ENCODE results near the gene LRRTM3. TPM values are rescaled to one million over a fixed set of nuclear protein-coding genes. Genes with fewer than 3 reads are reported as not detected.

Gene LRRTM3
- total RNA-seq, 1 donor from 2014 or later = 4.6 TPM

DNA sequence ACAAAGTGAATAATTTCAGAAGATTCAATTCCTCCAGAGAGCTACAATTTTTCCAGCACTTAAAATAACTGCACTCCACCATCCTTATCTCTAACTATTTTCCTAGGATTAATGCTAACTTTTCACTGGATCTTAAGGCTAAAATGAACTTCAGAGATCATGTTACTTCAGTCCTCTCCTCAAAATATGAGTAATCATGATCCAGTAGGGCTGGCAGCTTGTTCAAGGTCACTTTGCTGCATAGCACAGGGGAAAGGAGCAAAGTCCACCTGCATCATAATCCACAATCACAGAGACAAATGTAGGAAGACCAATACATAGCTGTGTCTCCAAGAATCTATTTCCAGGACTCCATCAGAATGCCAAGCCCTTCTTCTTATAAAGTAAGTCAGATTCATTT is 150.3 kb downstream of the LRRTM3 start:
- Mint-ChIP-seq H3K27ac (peak overlapping the region; percentile 28), H3K9me3 (no peaks in the 10 kb centered on the region), H3K4me3 (no peak overlapping the region), H3K4me1 (peaks cover 31% of the 10 kb centered on the region), H3K36me3 (no peaks in the 10 kb centered on the region), H3K27me3 (ENCODE audit: low read depth) (no peaks in the 10 kb centered on the region)
- no peak for DNase-seq (ENCODE audit: low spot score in 2 of 2, unreplicated experiment in 2 of 2)
- TF ChIP-seq, protein P1, sequence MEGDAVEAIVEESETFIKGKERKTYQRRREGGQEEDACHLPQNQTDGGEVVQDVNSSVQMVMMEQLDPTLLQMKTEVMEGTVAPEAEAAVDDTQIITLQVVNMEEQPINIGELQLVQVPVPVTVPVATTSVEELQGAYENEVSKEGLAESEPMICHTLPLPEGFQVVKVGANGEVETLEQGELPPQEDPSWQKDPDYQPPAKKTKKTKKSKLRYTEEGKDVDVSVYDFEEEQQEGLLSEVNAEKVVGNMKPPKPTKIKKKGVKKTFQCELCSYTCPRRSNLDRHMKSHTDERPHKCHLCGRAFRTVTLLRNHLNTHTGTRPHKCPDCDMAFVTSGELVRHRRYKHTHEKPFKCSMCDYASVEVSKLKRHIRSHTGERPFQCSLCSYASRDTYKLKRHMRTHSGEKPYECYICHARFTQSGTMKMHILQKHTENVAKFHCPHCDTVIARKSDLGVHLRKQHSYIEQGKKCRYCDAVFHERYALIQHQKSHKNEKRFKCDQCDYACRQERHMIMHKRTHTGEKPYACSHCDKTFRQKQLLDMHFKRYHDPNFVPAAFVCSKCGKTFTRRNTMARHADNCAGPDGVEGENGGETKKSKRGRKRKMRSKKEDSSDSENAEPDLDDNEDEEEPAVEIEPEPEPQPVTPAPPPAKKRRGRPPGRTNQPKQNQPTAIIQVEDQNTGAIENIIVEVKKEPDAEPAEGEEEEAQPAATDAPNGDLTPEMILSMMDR (IDR thresholded peaks at IDR 0.05; ENCODE audit: unreplicated experiment) = no peak

DNA sequence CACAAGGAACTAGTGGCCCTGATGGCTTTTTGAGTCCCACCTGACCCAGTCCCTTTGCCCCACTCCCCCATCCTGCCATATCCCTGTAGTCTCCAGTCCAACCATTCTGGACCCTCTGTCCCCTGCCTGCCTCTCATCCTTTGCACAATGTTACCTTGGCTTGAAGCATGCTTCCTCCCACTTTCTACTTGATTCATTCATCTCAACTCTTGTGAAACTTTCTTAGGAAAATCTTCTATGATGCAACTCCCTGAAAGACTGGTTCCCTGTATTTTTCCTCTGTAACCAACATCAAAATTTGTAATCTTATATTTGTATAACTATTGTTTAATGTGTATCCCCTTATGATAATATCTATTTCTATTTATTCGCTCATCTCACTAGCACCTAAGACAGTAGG is 151.5 kb downstream of the LRRTM3 start:
- no peaks in the 10 kb centered on the region for H3K9me3 Mint-ChIP-seq
- peaks cover 31% of the 10 kb centered on the region for H3K4me1 Mint-ChIP-seq
- H3K4me3 Mint-ChIP-seq = no peak overlapping the region
- no peaks in the 10 kb centered on the region for H3K27me3 Mint-ChIP-seq (ENCODE audit: low read depth)
- no peaks in the 10 kb centered on the region for H3K36me3 Mint-ChIP-seq
- TF ChIP-seq, protein P1 (IDR thresholded peaks at IDR 0.05; ENCODE audit: unreplicated experiment) = no peak
- no peak for DNase-seq (ENCODE audit: low spot score in 2 of 2, unreplicated experiment in 2 of 2)
- no peak overlapping the region for H3K27ac Mint-ChIP-seq

DNA sequence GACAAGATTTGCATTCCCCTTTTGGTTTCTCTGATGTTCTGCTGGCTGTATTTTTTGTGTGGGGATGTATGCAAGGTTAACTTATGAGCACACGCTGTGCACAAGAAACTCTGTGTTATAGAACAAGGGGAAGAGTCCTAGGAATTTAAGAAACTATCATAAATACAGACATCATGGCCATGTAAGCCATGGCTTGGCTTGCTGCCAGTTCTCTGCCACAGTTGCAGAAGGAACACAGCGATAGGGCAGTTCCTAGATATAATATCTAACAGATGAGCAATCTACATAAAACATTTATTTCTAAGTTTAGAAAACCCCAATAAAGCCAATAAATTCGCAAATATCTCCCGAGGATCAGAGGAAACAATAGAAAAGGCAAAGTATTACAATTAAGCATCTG is 153.3 kb downstream of the LRRTM3 start:
- peak in 1 of 2 experiments; percentile 32 for DNase-seq (ENCODE audit: low spot score in 2 of 2, unreplicated experiment in 2 of 2)
- TF ChIP-seq, protein P1 (IDR thresholded peaks at IDR 0.05; ENCODE audit: unreplicated experiment) = no peak
- Mint-ChIP-seq H3K27me3 (ENCODE audit: low read depth) (no peaks in the 10 kb centered on the region), H3K4me1 (peaks cover 31% of the 10 kb centered on the region), H3K9me3 (no peaks in the 10 kb centered on the region), H3K36me3 (no peaks in the 10 kb centered on the region), H3K27ac (peak overlapping the region; percentile 70), H3K4me3 (no peak overlapping the region)

DNA sequence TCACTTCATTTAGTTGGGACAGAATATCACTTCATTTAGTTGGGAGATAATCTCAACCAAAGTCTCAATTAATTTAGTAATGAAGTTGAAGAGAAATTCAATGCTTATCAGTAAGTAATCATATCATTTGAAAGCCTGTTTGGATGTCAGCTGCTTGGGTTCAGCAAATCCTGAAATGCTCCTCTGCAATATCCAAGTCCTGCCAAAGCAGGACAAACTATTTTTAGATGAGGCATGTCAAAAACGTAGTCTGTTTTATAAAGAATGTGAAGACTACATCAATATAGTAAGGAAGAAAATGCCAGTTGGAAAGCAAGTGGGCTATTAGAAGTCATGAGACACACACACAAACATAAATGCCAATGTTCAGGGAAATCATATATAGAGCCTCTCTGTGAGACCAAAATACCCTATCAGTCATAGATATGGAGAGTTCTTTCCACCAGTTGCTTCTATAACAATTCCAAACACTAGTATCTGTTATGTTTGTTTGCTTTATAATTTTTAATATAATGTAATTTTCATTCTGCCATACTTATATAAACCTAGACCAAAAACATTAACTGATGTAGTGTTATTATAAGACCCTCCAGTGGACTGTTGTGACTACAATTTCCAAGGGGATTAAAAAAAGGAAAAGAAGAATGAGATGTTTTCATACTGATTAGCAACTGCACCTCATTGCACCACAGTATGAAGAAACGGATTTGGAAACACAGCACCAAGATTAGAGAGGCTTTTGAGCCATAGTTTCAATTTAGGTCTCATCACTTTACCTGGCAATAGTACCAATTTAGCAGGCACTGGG is 160.7 kb downstream of the LRRTM3 start:
- Mint-ChIP-seq H3K4me3 (no peak overlapping the region), H3K36me3 (no peaks in the 10 kb centered on the region), H3K4me1 (peaks cover 33% of the 10 kb centered on the region), H3K27me3 (ENCODE audit: low read depth) (no peaks in the 10 kb centered on the region), H3K9me3 (no peaks in the 10 kb centered on the region), H3K27ac (peak overlapping the region; percentile 13)
- DNase-seq (ENCODE audit: low spot score in 2 of 2, unreplicated experiment in 2 of 2) = no peak
- TF ChIP-seq, protein P1 (IDR thresholded peaks at IDR 0.05; ENCODE audit: unreplicated experiment) = no peak

DNA sequence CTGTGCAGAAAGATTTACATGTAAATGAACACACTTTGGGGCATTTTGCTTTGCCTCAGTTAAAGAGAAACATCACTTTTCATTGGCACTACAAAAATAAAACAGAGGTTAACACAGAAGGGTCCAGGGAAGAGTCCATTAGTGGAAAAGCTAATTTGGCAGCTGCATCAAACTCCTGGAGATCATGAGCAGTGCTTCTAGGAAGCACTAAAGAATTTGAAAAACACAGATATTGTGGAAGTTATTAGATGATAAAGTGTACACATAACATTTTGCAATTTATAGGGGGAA is 161.2 kb downstream of the LRRTM3 start:
- Mint-ChIP-seq H3K4me1 (peaks cover 33% of the 10 kb centered on the region), H3K27ac (peak overlapping the region; percentile 3), H3K27me3 (ENCODE audit: low read depth) (peaks cover 2% of the 10 kb centered on the region), H3K4me3 (no peak overlapping the region), H3K9me3 (no peaks in the 10 kb centered on the region), H3K36me3 (no peaks in the 10 kb centered on the region)
- TF ChIP-seq, protein P1 (IDR thresholded peaks at IDR 0.05; ENCODE audit: unreplicated experiment) = no peak
- no peak for DNase-seq (ENCODE audit: low spot score in 2 of 2, unreplicated experiment in 2 of 2)

Measured in mesothelial cell of epicardium (in vitro differentiated cells).